Measurements from ENCODE around the gene N4BP2. TPM values are rescaled to one million over a fixed set of nuclear protein-coding genes. Genes with fewer than 3 reads are reported as not detected.
"Not testable (repeated sequence)": the region's sequence is repeated elsewhere in the genome, so short reads cannot be mapped to it uniquely, and the experiment has no call there.

The N4BP2 gene
- total RNA-seq, 1 experiment from 2014 or later: 7.8 TPM

DNA sequence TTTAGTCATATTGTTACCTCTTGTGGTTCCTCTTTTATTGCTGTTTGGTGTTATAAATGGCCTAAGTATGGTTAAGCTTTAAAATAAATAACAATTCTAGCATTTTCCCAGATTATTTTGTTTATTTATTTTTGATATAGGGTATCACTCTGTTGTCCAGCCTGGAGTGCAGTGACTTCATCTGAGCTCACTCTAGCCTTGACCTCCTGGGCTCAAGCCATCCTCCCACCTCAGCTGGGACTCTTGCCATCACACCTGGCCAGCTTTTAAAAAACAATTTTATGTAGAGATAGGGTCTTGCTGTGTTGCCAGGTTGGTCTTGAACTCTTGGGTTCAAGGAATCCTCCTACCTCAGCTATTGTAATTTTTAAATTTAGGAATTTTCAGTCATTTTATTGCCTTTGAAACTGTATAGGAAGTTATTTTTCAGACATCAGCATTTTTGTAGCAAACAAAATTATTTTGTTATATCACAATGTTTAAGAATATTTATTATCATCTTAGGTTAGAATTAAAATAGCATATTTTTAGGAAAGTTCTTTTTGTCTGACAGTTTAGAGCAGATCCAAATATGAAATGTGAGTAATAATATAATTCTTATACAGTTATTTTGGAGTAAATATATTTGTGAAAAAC lies 73.9 kb downstream of the N4BP2 start:
- H3K4me1 ChIP-seq (replicated peaks; ENCODE audit: insufficient read depth): no peaks in the 10 kb centered on the region
- H3K9me3 ChIP-seq (ENCODE audit: insufficient read depth, low read depth): no peaks in the 10 kb centered on the region
- no peaks in the 10 kb centered on the region for H3F3A ChIP-seq (ENCODE audit: insufficient read depth, low read depth)
- no peaks in the 10 kb centered on the region for H3K36me3 ChIP-seq (ENCODE audit: low read depth)
- ChIA-PET CTCF (no interaction called here), POLR2A (ENCODE audit: unreplicated experiment) (interaction anchor here (0.5 kb wide), 1 partner anchor 542 kb away, joined by 3 read pairs; no protein-coding TSS in a partner anchor)
- BruUV-seq (replicated peaks): no TSS peak
- no peaks in the 10 kb centered on the region for H4K20me1 ChIP-seq (ENCODE audit: insufficient read depth)
- DNase-seq: no peak
- no peaks in the 10 kb centered on the region for H3K27me3 ChIP-seq (ENCODE audit: insufficient read depth, low read depth)
- H3K4me3 ChIP-seq: no peak overlapping the region
- no peak overlapping the region for H3K27ac ChIP-seq
- no peaks in the 10 kb centered on the region for H3K79me2 ChIP-seq (ENCODE audit: low read depth)
- no peak for TF ChIP-seq EZH2 (IDR thresholded peaks at IDR 0.05; ENCODE audit: low read depth)
- TF ChIP-seq, protein P1, sequence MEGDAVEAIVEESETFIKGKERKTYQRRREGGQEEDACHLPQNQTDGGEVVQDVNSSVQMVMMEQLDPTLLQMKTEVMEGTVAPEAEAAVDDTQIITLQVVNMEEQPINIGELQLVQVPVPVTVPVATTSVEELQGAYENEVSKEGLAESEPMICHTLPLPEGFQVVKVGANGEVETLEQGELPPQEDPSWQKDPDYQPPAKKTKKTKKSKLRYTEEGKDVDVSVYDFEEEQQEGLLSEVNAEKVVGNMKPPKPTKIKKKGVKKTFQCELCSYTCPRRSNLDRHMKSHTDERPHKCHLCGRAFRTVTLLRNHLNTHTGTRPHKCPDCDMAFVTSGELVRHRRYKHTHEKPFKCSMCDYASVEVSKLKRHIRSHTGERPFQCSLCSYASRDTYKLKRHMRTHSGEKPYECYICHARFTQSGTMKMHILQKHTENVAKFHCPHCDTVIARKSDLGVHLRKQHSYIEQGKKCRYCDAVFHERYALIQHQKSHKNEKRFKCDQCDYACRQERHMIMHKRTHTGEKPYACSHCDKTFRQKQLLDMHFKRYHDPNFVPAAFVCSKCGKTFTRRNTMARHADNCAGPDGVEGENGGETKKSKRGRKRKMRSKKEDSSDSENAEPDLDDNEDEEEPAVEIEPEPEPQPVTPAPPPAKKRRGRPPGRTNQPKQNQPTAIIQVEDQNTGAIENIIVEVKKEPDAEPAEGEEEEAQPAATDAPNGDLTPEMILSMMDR (conservative IDR thresholded peaks at IDR 0.05): no peak
- no peaks in the 10 kb centered on the region for H3K9me2 ChIP-seq (ENCODE audit: insufficient read depth)
- intact Hi-C loops (cut with micrococcal nuclease; ENCODE audit: unreplicated experiment): no loop called here
- no peak overlapping the region for H2AFZ ChIP-seq
- H3K4me2 ChIP-seq: no peak overlapping the region

DNA sequence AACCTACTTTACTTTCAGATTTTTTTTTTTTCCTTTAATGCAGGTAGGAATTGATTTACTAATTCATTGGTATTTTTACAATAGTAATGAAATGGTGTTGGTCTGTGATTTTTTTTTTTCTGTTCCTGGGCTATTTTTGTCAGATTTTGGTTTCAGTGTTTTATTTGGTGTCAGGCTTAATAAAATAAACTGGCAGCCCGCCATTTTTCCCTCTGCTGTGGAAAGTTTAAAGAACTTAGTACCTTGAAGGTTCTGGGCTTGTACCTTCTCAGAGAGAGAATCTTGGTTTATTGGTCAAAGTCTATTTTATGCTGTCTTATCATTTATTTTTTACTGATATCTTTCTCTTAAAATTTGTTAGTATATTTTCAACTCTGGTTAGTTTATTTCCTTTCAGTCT lies 76.2 kb downstream of the N4BP2 start:
- no TSS peak for BruUV-seq (replicated peaks)
- POLR2A ChIA-PET (ENCODE audit: unreplicated experiment): interaction anchor here (0.6 to 0.7 kb wide), 3 partner anchors 37 to 231 kb away, joined by 4 to 7 read pairs (median 5); no protein-coding TSS in a partner anchor
- CTCF ChIA-PET: no interaction called here
- no peak overlapping the region for H3K4me2 ChIP-seq
- no peaks in the 10 kb centered on the region for H3K27me3 ChIP-seq (ENCODE audit: insufficient read depth, low read depth)
- H4K20me1 ChIP-seq (ENCODE audit: insufficient read depth): no peaks in the 10 kb centered on the region
- H2AFZ ChIP-seq: no peak overlapping the region
- no peak for DNase-seq
- intact Hi-C loops (cut with micrococcal nuclease; ENCODE audit: unreplicated experiment): no loop called here
- no peaks in the 10 kb centered on the region for H3F3A ChIP-seq (ENCODE audit: insufficient read depth, low read depth)
- no peaks in the 10 kb centered on the region for H3K9me3 ChIP-seq (ENCODE audit: insufficient read depth, low read depth)
- H3K36me3 ChIP-seq (ENCODE audit: low read depth): 0 out of 2 replicates have a peak, but pooled peaks cover 4% of the 10 kb centered on the region
- no peaks in the 10 kb centered on the region for H3K79me2 ChIP-seq (ENCODE audit: low read depth)
- no peaks in the 10 kb centered on the region for H3K4me1 ChIP-seq (replicated peaks; ENCODE audit: insufficient read depth)
- no peak overlapping the region for H3K27ac ChIP-seq
- TF ChIP-seq, protein P1 (conservative IDR thresholded peaks at IDR 0.05): no peak
- TF ChIP-seq EZH2 (IDR thresholded peaks at IDR 0.05; ENCODE audit: low read depth): no peak
- no peaks in the 10 kb centered on the region for H3K9me2 ChIP-seq (ENCODE audit: insufficient read depth)
- no peak overlapping the region for H3K4me3 ChIP-seq

DNA sequence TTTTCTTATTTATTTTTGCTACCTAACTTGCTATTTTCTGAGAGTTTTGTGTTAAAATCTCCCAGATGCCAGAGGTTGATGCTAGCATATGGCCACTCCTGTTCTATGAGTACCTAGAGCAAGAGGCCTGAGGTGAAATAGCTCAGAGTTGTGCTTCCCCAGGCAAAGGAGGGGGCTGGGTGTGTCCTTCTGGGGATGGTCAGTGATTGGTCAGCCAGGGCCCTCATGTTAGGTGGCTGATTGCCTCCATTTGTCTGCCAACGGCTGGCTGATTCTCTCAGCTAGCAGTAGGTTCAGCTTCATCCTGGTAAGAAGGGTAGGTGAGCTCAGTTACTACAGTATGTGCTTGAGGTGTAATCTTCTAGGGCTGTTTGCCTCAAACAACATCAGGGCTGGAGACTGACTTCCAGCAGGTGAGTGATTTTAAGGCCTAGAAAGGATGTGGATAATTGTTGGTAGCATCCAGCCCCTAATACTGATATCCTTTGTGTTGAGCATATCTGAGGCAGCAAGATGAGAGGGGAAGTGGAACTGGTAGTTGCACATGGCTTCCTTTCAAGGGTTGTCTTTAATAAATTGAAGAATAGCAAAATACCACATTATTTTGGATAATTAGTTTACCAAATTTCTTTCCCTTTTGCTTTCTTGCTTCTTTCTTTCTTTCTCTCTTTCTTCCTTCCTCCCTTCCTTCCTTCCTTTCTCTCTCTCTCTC lies 77.7 kb downstream of the N4BP2 start:
- TF ChIP-seq, protein P1 (conservative IDR thresholded peaks at IDR 0.05): no peak
- TF ChIP-seq EZH2 (IDR thresholded peaks at IDR 0.05; ENCODE audit: low read depth): no peak
- H3K27me3 ChIP-seq (ENCODE audit: insufficient read depth, low read depth): no peaks in the 10 kb centered on the region
- H3K9me2 ChIP-seq (ENCODE audit: insufficient read depth): no peaks in the 10 kb centered on the region
- H3K27ac ChIP-seq: no peak overlapping the region
- no peak overlapping the region for H3K4me2 ChIP-seq
- ChIA-PET POLR2A (ENCODE audit: unreplicated experiment) (no interaction called here), CTCF (no interaction called here)
- no peak overlapping the region for H2AFZ ChIP-seq
- DNase-seq: no peak
- intact Hi-C loops (cut with micrococcal nuclease; ENCODE audit: unreplicated experiment): no loop called here
- 0 out of 2 replicates have a peak, but pooled peaks cover 4% of the 10 kb centered on the region for H3K36me3 ChIP-seq (ENCODE audit: low read depth)
- no peaks in the 10 kb centered on the region for H3K79me2 ChIP-seq (ENCODE audit: low read depth)
- no peaks in the 10 kb centered on the region for H3F3A ChIP-seq (ENCODE audit: insufficient read depth, low read depth)
- BruUV-seq (replicated peaks): no TSS peak
- no peaks in the 10 kb centered on the region for H4K20me1 ChIP-seq (ENCODE audit: insufficient read depth)
- H3K4me3 ChIP-seq: no peak overlapping the region
- no peaks in the 10 kb centered on the region for H3K4me1 ChIP-seq (replicated peaks; ENCODE audit: insufficient read depth)
- H3K9me3 ChIP-seq (ENCODE audit: insufficient read depth, low read depth): no peaks in the 10 kb centered on the region

DNA sequence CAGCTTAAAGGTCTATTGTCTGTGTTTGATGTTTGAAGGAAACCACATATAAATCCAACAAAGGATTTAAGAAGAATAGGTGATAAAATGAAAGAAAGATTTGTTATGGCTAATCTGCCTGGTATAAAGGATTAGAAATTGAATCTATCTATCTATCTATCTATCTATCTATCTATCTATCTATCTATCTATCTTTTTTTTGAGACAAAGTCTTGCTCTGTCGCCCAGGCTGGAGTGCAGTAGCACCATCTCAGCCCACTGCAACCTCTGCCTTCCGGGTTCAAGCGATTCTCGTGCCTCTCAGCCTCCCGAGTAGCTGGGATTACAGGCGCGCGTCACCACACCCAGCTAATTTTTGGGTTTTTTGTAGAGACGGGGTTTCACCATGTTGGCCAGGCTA lies 79.6 kb downstream of the N4BP2 start:
- CTCF ChIA-PET: interaction anchor here (0.6 kb wide), 1 partner anchor 30 kb away, joined by 3 read pairs; no protein-coding TSS in a partner anchor
- H2AFZ ChIP-seq; H4K20me1 ChIP-seq (ENCODE audit: insufficient read depth); H3K79me2 ChIP-seq (ENCODE audit: low read depth); H3K27me3 ChIP-seq (ENCODE audit: insufficient read depth, low read depth); H3K27ac ChIP-seq; H3K4me3 ChIP-seq; H3K4me2 ChIP-seq; H3K9me3 ChIP-seq (ENCODE audit: insufficient read depth, low read depth); BruUV-seq (replicated peaks); H3K4me1 ChIP-seq (replicated peaks; ENCODE audit: insufficient read depth); H3K9me2 ChIP-seq (ENCODE audit: insufficient read depth); POLR2A ChIA-PET (ENCODE audit: unreplicated experiment); intact Hi-C loops (cut with micrococcal nuclease; ENCODE audit: unreplicated experiment); DNase-seq; H3K36me3 ChIP-seq (ENCODE audit: low read depth); H3F3A ChIP-seq (ENCODE audit: insufficient read depth, low read depth): not testable (repeated sequence)
